HG03108 (cell line): ENCODE results near the gene IDH3A.

Experiments
- ATAC-seq: cut with Tn5 transposase; IDR thresholded peaks from one replicate; pipeline ENCODE4 v1.9.1; 2021; ENCODE audit warnings: moderate library complexity; ENCODE audit not compliant: unreplicated experiment

The IDH3A gene

GRCh38 chr15:78216276-78217104 is 67.3 kb downstream of the IDH3A start:
- no peak for ATAC-seq

- ATAC-seq, result no peak
Measured at GRCh38 chr15:78220713-78221112, 71.6 kb downstream of the IDH3A start.
